ENCODE results near the gene MAN1C1. TPM values are rescaled to one million over a fixed set of nuclear protein-coding genes. Genes with fewer than 3 reads are reported as not detected.

MAN1C1 gene
- total and polyA plus RNA-seq, 4 donors, result 4.6 to 14.7 (median 13.1) TPM

- TF ChIP-seq CTCF (IDR thresholded peaks at IDR 0.05; ENCODE audit: control extremely low read depth, extremely low read depth), result no peak
- H3K9me3 ChIP-seq (ENCODE audit: control insufficient read depth in 4 of 4, insufficient read depth in 3 of 4, low read length in 3 of 4), result no peaks in the 10 kb centered on the region
- H3K4me3 ChIP-seq, result no peak overlapping the region
- peaks cover 0 to 19% (median 10%) of the 10 kb centered on the region in 5 donors for H3K4me1 ChIP-seq (ENCODE audit: control insufficient read depth in 5 of 5, insufficient read depth in 5 of 5, low read length in 5 of 5)
- H3K36me3 ChIP-seq (ENCODE audit: control insufficient read depth in 4 of 4, insufficient read depth in 4 of 4, low read length in 4 of 4), result no peaks in the 10 kb centered on the region
- ATAC-seq (ENCODE audit: insufficient read depth, low FRiP score) (peak; percentile 11), DNase-seq (peak in 2 of 3 donors; percentile 61 to 71)
- no peaks in the 10 kb centered on the region for H3K27me3 ChIP-seq (ENCODE audit: control insufficient read depth in 3 of 3, insufficient read depth in 3 of 3, low read length in 2 of 3)
- WGBS, 2 donors, result 72 to 80% methylated on average over 14 of the region's 14 CpGs
- no peak overlapping the region for H3K27ac ChIP-seq (ENCODE audit: low read depth in 1 of 2, low read length in 1 of 2)
- H3K9ac ChIP-seq (ENCODE audit: insufficient read depth in 1 of 2, low read length in 2 of 2), result no peak overlapping the region
These were observed 48.0 kb downstream of the MAN1C1 start for GRCh38 chr1:25664357-25665199.

GRCh38 chr1:25666460-25666859 lies 49.9 kb downstream of the MAN1C1 start:
- no peak for ATAC-seq (ENCODE audit: insufficient read depth, low FRiP score)
- H3K27me3 ChIP-seq (ENCODE audit: control insufficient read depth in 3 of 3, insufficient read depth in 3 of 3, low read length in 2 of 3), result no peaks in the 10 kb centered on the region
- peaks cover 0 to 19% (median 10%) of the 10 kb centered on the region in 5 donors for H3K4me1 ChIP-seq (ENCODE audit: control insufficient read depth in 5 of 5, insufficient read depth in 5 of 5, low read length in 5 of 5)
- H3K36me3 ChIP-seq (ENCODE audit: control insufficient read depth in 4 of 4, insufficient read depth in 4 of 4, low read length in 4 of 4), result no peaks in the 10 kb centered on the region
- H3K27ac ChIP-seq (ENCODE audit: low read depth in 1 of 2, low read length in 1 of 2), result no peak overlapping the region
- no peak overlapping the region for H3K9ac ChIP-seq (ENCODE audit: insufficient read depth in 1 of 2, low read length in 2 of 2)
- WGBS, 2 donors, result 78 to 81% methylated on average over 5 of the region's 5 CpGs
- H3K4me3 ChIP-seq, result no peak overlapping the region
- H3K9me3 ChIP-seq (ENCODE audit: control insufficient read depth in 4 of 4, insufficient read depth in 3 of 4, low read length in 3 of 4), result no peaks in the 10 kb centered on the region
- TF ChIP-seq CTCF (IDR thresholded peaks at IDR 0.05; ENCODE audit: control extremely low read depth, extremely low read depth), result no peak
- peak; percentile 52 to 70 (median 52) for DNase-seq

DNA sequence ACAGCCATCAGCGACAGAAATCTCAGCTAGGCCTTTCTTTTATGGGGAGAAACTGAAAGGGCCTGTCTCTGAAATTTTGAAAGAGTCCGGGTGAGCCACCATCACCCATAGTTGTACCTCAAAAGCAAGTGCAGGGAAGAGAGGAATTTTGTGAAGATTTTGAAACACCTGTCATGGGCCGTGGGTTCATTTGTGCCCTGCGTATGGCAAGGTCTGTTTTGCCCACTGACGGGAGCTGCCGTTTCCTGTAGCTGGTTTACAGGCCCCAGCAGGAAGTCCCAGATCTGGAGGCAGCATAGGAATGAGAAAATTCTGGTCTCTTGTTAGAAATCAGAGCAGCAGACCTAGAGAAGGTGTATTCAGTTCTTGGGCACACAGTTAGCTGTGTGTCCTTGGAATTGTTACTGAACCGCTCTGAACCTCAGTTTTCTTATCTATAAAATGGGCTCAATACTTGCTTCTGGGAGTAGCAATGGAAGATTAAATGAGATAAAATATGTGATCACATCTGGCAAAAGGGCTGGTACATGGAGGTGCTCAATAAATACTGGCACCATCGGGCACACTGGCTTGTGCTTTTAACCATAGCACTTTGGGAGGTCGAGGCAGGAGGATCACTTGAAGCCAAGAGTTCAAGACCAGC lies 52.5 kb downstream of the MAN1C1 start:
- Histone ChIP-seq H3K9me3 (ENCODE audit: control insufficient read depth in 4 of 4, insufficient read depth in 3 of 4, low read length in 3 of 4) (no peaks in the 10 kb centered on the region), H3K27me3 (ENCODE audit: control insufficient read depth in 3 of 3, insufficient read depth in 3 of 3, low read length in 2 of 3) (no peaks in the 10 kb centered on the region), H3K4me1 (ENCODE audit: control insufficient read depth in 5 of 5, insufficient read depth in 5 of 5, low read length in 5 of 5) (peaks cover 0 to 18% (median 9%) of the 10 kb centered on the region in 5 donors), H3K4me3 (no peak overlapping the region), H3K27ac (ENCODE audit: low read depth in 1 of 2, low read length in 1 of 2) (no peak overlapping the region), H3K36me3 (ENCODE audit: control insufficient read depth in 4 of 4, insufficient read depth in 4 of 4, low read length in 4 of 4) (peaks cover 0 to 3% (median 0%) of the 10 kb centered on the region in 4 donors), H3K9ac (ENCODE audit: insufficient read depth in 1 of 2, low read length in 2 of 2) (no peak overlapping the region)
- no peak for ATAC-seq (ENCODE audit: insufficient read depth, low FRiP score)
- WGBS, 2 donors, result 73 to 77% methylated on average over 9 of the region's 9 CpGs
- no peak for DNase-seq
- no peak for TF ChIP-seq CTCF (IDR thresholded peaks at IDR 0.05; ENCODE audit: control extremely low read depth, extremely low read depth)
